OCI-LY7 (cell line): Measurements from ENCODE around the gene KCNQ1. TPM values are rescaled to one million over a fixed set of nuclear protein-coding genes. Genes with fewer than 3 reads are reported as not detected.

ENCODE experiments used
- BruUV-seq: library from RNA; stranded (reverse); fragments of 400-500 nt; replicated peaks from 2 replicates; lab custom pipeline; 2021; lab: Mats Ljungman, UMichigan
- CTCF ChIA-PET: fragments of 300-600 bp; sonication (Branson Sonifier 250); formaldehyde crosslinking; loops from one replicate; lab custom pipeline; 2022; ENCODE audit warnings: antibody characterized with exemption; ENCODE audit not compliant: unreplicated experiment; lab: Charles Lee
- POLR2A ChIA-PET: fragments of 300-600 bp; sonication (Branson Sonifier 250); formaldehyde crosslinking; loops from one replicate; lab custom pipeline; 2022; ENCODE audit warnings: antibody characterized with exemption; lab: Charles Lee
- DNase-seq: peaks from one replicate; pipeline ENCODE4 v3.0.0-alpha.2; 2015; ENCODE audit warnings: low spot score
- H2AFZ ChIP-seq: fragments of 200-600 bp; sonication (generic), shearing (Covaris generic); 2 replicates; pipeline ENCODE4 v1.6.1; 2014; ENCODE audit warnings: mild to moderate bottlenecking, antibody characterized with exemption, low read length, moderate library complexity
- H3K27ac ChIP-seq: fragments of 200-600 bp; sonication (generic); 2 replicates; pipeline ENCODE4 v1.5.1; 2014; ENCODE audit warnings: mixed run types, low read depth, mild to moderate bottlenecking, moderate library complexity, low read length, inconsistent platforms; ENCODE audit not compliant: poor library complexity, severe bottlenecking
- H3K36me3 ChIP-seq: fragments of 200-600 bp; sonication (generic); 2 replicates; pipeline ENCODE4 v1.6.1; 2014; ENCODE audit warnings: mild to moderate bottlenecking, antibody characterized with exemption, low read length, moderate library complexity, mixed read lengths; ENCODE audit not compliant: insufficient read depth
- H3K4me1 ChIP-seq: fragments of 200-600 bp; sonication (generic); 2 replicates; pipeline ENCODE4 v1.5.1; 2014; ENCODE audit warnings: mild to moderate bottlenecking, low read length; ENCODE audit not compliant: insufficient read depth, poor library complexity, severe bottlenecking
- H3K4me2 ChIP-seq: fragments of 200-600 bp; sonication (generic); 2 replicates; pipeline ENCODE4 v1.6.1; 2014; ENCODE audit warnings: mild to moderate bottlenecking, low read length
- H3K4me3 ChIP-seq: fragments of 200-600 bp; sonication (generic); 2 replicates; pipeline ENCODE4 v1.5.1; 2014; ENCODE audit warnings: mild to moderate bottlenecking, low read depth, low read length; ENCODE audit not compliant: poor library complexity, severe bottlenecking
- H3K79me2 ChIP-seq: fragments of 200-600 bp; sonication (generic); 2 replicates; pipeline ENCODE4 v1.6.1; 2016; ENCODE audit warnings: low read depth, mild to moderate bottlenecking, low read length, moderate library complexity, mixed read lengths; ENCODE audit not compliant: insufficient read depth
- H3K9me2 ChIP-seq: fragments of 200-600 bp; sonication (generic); 2 replicates; pipeline ENCODE4 v1.6.1; 2016; ENCODE audit warnings: mild to moderate bottlenecking, low read length, mixed read lengths; ENCODE audit not compliant: insufficient read depth
- H3K9me3 ChIP-seq: fragments of 200-600 bp; sonication (generic); 2 replicates; pipeline ENCODE4 v1.6.1; 2014; ENCODE audit warnings: mild to moderate bottlenecking, mixed run types, low read length, mixed read lengths
- H4K20me1 ChIP-seq: fragments of 200-600 bp; sonication (generic); 2 replicates; pipeline ENCODE4 v1.6.1; 2014; ENCODE audit warnings: mild to moderate bottlenecking, antibody characterized with exemption, low read length, moderate library complexity, mixed read lengths; ENCODE audit not compliant: insufficient read depth
- CTCF ChIP-seq: fragments of 200-600 bp; sonication (generic); conservative IDR thresholded peaks from 2 replicates; pipeline ENCODE4 v1.5.1; 2014; ENCODE audit warnings: mild to moderate bottlenecking, antibody characterized with exemption, low read length, moderate library complexity, mixed read lengths
- EZH2phosphoT487 ChIP-seq: fragments of 200-600 bp; sonication (generic); IDR thresholded peaks from 2 replicates; pipeline ENCODE4 v1.6.1; 2018; ENCODE audit warnings: low read depth, borderline replicate concordance, mild to moderate bottlenecking, mixed run types, antibody characterized with exemption, low read length, moderate library complexity, mixed read lengths
- intact Hi-C: fragments of 100-400 bp; cut with micrococcal nuclease; formaldehyde crosslinking; loops from one replicate; pipeline ENCODE4 v1.10.0; 2022; ENCODE audit not compliant: unreplicated experiment
- total RNA-seq, 2 experiments: library from RNA; depleted of rRNA in 1 of 2; stranded (reverse); fragments of >200 nt in 1 of 2; shearing (Covaris generic) in 1 of 2; gene quantifications; 2 replicates each; pipeline ENCODE4 v1.2.3, GENCODE V29; 2014 to 2022

KCNQ1 gene
- total RNA-seq, 2 experiments from 2014 or later = 0.22 to 1.3 TPM

GRCh38 chr11:2480874-2481220 lies 36.0 kb downstream of the KCNQ1 start:
- intact Hi-C loops = no loop called here
- POLR2A ChIA-PET = no interaction called here

GRCh38 chr11:2481253-2481652 lies 36.4 kb downstream of the KCNQ1 start:
- Histone ChIP-seq H3K4me1 (no peaks in the 10 kb centered on the region), H3K27ac (no peak overlapping the region), H4K20me1 (no peaks in the 10 kb centered on the region), H3K4me2 (no peak overlapping the region), H3K9me3 (peaks cover 5% of the 10 kb centered on the region; the same call in 1 of the 2 replicates), H2AFZ (no peak overlapping the region), H3K36me3 (no peaks in the 10 kb centered on the region), H3K79me2 (no peaks in the 10 kb centered on the region), H3K4me3 (no peak overlapping the region), H3K9me2 (no peaks in the 10 kb centered on the region)
- ChIA-PET CTCF (no interaction called here), POLR2A (no interaction called here)
- DNase-seq = no peak
- intact Hi-C loops = no loop called here
- BruUV-seq = no TSS peak
- TF ChIP-seq EZH2phosphoT487 (no peak), CTCF (no peak)

More at GRCh38 chr11:2480874-2481220, 36.0 kb downstream of the KCNQ1 start:
- Histone ChIP-seq H3K36me3 (no peaks in the 10 kb centered on the region), H3K4me2 (no peak overlapping the region), H3K9me3 (peaks cover 4% of the 10 kb centered on the region; the same call in 1 of the 2 replicates), H3K9me2 (no peaks in the 10 kb centered on the region), H2AFZ (no peak overlapping the region), H4K20me1 (no peaks in the 10 kb centered on the region), H3K4me3 (no peak overlapping the region), H3K79me2 (no peaks in the 10 kb centered on the region), H3K27ac (no peak overlapping the region), H3K4me1 (no peaks in the 10 kb centered on the region)
- CTCF ChIA-PET = no interaction called here
- no peak for TF ChIP-seq CTCF
- TF ChIP-seq EZH2phosphoT487 = no peak
- DNase-seq = no peak
- no TSS peak for BruUV-seq

- Histone ChIP-seq H3K9me2 (no peaks in the 10 kb centered on the region), H3K36me3 (no peaks in the 10 kb centered on the region), H3K79me2 (no peaks in the 10 kb centered on the region), H3K4me2 (no peak overlapping the region), H3K9me3 (peaks cover 10% of the 10 kb centered on the region; the same call in 1 of the 2 replicates), H3K4me3 (no peak overlapping the region), H3K27ac (no peak overlapping the region), H3K4me1 (no peaks in the 10 kb centered on the region), H2AFZ (no peak overlapping the region), H4K20me1 (no peaks in the 10 kb centered on the region)
- intact Hi-C loops = no loop called here
- ChIA-PET POLR2A (interaction anchor here (0.7 kb wide), 1 partner anchor 9 kb away, joined by 3 read pairs; no protein-coding TSS in a partner anchor), CTCF (no interaction called here)
- BruUV-seq = no TSS peak
- no peak for DNase-seq
- TF ChIP-seq CTCF (no peak), EZH2phosphoT487 (no peak)
Observed at GRCh38 chr11:2482204-2482603, 37.4 kb downstream of the KCNQ1 start.
